NCI-H345 (cell line): ENCODE results near the gene CHD2.
"Not testable (repeated sequence)": the region's sequence is repeated elsewhere in the genome, so short reads cannot be mapped to it uniquely, and the experiment has no call there.

ENCODE experiments used
- DNase-seq: peaks from one replicate; lab custom pipeline; 2025; lab: John Stamatoyannopoulos, UW

Gene CHD2

DNA sequence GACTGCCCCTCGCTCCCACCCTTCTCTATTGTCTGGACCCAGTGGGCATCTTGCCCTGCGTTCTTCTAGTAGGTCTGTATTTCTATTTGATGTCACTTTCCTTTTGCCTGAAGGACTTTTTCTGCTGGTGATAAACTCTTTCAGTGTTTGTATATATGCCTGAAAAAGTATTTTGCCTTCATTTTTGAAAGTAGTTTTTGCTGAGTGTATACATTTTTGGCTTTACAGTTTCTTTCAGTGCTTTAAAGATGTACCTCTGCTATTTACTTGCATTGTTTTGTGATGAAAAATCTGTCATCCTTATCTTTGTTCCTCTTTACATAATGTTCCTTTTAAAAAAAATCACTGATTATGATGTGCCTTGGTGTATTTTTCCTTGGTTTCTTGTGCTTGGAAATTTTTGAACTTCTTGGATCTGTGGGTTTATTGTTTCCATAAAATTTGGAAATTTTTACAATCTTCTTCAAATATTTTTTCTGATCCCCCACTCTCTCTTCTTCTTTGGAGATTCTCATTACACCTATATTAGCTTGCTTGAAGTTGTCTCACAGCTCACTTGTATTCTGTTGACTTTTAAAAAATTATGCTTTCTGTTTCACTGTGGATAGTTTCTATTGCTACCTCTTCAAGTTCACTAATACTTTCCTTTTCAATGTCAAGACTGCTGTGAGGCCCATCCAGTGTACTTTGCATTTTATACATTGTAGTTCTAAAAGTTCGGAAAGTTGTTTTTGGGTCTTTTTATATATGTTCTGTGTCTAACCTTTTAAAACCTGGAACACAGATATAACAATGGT, 121.0 kb downstream of the CHD2 start:
- DNase-seq: no peak

GRCh38 chr15:93024293-93024692, 124.2 kb downstream of the CHD2 start:
- no peak for DNase-seq

DNA sequence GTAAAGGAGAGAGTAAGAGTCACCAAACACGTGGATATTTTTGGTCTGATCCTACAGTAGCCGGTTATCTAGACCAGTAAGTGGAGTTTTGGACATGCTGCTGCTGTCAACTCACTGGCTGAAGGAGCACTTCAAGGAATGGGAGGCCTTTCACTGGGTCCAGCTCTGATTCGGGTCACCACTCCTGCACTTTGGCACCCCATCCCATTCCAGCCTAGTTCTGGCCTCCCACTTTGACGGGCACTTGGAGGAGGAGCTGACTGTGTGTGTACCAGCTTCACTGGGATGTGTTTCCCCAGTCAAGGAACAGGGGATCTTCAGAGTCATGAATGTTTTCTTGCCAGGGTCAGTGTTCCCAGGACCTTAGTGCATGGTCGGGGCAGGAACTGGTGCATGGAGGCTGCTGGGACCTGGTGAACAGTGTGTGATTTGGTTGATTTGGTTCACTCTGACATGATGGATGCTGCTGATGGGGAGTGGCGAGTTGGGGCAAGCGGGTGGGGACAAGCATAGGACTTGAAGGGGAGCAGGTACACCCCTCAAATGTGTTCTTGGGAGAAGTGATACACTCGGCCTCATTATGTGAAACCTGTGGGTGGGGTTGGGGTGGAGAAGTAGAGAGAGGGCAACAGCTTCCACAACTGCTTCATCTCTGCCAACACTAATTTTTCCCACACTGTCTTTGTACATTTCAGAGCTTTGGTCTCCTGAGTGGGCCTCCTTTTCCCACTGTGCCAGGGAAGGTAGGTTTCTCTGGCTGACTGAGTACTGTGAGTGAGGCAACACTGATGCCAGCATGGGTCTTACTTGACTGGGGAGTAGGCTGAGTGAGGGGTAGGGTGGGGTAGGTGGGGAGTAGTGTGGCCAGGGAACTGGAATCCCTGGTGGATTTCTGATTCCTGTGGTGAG, 124.8 kb downstream of the CHD2 start:
- DNase-seq: no peak

DNA sequence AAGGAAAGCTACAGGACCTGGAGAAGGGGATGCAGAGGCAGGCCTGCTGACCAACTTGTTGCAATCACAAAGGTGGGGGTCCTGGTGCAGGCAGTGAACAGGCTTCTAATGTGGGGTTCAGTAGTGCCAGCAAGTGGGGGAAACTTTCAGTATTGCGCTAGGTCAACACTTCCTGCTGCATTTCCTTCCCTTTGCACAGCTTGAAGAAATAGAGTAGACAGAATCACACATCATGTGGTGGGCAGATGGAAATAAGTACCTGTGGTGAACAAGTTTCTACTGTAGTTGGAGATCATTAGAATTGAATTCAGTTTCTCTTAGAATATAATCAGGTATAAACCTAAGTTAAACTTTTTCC, 125.5 kb downstream of the CHD2 start:
- no peak for DNase-seq

GRCh38 chr15:93026380-93026817, 126.3 kb downstream of the CHD2 start:
- no peak for DNase-seq

DNA sequence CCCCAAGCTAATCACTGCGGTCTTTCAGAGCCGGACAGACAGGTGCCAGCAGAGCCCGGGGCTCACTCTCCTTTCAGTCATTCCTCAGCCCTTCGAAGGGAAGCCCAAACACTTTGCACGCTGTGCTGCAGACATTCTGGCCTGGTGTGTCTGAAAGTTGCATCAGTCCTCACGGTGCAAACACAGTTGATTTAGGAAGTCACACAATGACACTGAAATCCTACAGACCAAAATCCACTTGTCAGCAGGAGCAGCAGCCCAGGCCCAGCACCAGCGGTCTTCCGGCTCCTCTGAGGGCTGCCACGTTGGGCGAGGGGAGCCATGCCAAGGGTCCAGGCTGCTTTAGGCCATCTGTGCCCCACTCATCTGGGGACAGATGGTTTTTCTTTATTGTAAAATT, 127.3 kb downstream of the CHD2 start:
- no peak for DNase-seq

GRCh38 chr15:93028111-93028631, 128.0 kb downstream of the CHD2 start:
- DNase-seq: no peak

DNA sequence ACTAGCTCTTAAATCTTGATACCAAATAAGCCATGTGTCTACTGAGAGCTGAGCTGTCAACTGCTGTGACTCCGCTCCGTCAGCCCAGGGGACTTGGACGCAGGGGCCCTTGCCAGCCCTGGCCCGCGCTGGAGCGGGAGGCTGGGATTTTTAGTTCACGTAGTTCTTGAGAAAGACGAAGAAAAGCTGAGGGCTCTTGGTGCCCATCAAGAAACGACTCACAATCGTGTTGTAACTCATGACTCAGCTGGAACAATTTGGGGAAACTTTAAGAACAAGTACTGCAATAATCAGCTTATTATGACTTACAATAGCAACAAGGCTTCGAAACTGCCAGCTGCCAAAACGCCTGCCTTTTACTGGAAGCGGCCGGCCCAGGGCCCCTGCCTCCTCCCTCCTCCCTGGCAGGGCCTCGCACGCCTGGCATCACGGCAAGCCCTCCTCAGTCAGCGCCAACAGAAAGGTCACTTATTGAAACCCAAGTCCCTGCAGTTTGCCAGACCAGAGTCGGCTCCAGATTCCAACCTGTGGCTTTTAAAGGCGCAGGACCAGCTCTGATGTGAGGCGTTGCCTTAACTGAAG, 128.6 kb downstream of the CHD2 start:
- no peak for DNase-seq

DNA sequence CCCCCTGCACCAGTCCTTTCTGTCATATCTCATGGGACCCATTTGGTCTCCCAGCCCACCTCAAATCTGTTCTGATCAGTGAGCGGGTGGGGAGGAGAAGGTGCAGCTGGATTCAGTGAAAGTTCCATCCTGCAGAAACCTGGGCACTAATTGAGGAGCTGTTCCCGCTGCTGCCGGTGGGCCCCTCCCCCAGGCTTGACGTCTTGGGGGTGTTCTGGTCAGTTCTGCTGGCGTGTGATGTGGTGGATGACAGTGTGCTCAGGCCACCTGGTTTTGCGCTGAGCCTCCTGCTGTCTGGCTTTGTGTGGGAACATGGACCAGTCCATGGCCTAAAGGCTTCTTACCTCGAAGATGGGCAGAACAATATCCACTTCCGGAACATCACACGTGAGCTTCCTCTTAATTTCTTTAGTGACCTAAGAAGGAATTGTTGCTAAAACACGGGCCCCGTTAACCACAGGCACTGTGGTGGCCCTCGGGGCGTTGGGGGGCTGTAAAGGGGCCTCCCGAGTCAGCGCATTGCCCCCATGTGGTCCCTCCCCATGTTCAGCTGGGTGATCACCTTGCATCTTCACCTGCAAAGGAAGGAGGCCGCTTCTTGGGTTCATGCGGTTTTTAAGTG, 129.2 kb downstream of the CHD2 start:
- no peak for DNase-seq

DNA sequence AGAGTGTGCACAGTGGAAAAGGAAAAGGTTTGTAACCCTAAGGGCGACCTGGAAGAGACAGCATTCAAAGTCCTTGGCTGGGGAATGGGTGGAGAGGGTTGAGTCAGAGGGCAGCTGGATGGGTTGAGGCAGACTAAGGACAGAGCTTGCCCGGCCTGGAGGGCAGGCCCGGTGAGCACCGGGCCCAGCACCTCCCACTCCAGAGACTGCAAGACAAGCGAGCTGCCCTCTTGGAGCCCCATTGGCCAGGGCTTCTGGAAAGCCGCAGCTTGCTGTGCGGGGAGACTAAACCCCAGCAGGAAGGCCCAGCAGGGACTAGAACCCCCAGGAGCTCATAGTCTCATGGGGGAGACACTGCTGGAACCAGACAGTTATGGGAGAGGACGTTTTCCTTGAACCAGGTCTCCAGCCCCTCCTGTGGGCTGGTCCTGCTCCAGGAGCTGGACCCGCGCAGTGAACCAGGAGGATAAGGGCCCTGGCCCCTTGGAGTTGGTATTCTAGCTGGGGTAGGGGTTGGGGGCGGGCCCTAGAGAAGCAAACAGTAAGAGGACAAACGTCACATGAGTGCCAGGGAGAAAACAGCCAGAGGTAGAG, 129.8 kb downstream of the CHD2 start:
- DNase-seq: no peak

- peak; percentile 43 for DNase-seq
Measured at GRCh38 chr15:93030430-93031102, 130.4 kb downstream of the CHD2 start.

- DNase-seq: no peak
Measured at GRCh38 chr15:93031103-93031464, 131.0 kb downstream of the CHD2 start.

DNA sequence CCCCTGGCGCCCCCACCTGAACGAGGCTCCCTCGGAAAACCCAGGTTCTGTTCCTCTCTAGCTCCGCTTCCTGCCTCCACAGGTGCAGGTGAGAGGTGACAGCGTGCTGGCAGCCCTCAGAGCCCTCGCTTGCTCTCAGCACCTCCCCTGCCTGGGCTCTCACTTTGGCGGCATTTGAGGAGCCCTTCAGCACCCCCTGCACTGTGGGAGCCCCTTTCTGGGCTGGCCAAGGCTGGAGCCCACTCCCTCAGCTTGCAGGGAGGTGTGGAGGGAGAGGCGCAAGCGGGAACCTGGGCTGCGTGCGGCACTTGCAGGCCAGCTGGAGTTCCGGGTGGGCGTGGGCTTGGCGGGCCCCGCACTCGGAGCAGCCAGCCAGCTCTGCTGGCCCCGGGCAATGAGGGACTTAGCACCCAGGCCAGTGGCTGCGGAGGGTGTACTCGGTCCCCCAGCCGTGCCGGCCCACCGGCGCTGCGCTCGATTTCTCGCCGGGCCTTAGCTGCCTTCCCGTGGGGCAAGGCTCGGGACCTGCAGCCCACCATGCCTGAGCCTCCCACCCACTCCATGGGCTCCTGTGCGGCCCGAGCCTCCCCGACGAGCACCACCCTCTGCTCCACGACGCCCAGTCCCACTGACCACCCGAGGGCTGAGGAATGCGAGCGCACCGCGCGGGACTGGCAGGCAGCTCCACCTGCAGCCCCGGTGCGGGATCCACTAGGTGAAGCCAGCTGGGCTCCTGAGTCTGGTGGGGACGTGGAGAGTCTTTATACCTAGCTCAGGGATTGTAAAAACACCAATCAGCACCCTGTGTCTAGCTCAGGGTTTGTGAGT, 131.6 kb downstream of the CHD2 start:
- DNase-seq: not testable (repeated sequence)

DNA sequence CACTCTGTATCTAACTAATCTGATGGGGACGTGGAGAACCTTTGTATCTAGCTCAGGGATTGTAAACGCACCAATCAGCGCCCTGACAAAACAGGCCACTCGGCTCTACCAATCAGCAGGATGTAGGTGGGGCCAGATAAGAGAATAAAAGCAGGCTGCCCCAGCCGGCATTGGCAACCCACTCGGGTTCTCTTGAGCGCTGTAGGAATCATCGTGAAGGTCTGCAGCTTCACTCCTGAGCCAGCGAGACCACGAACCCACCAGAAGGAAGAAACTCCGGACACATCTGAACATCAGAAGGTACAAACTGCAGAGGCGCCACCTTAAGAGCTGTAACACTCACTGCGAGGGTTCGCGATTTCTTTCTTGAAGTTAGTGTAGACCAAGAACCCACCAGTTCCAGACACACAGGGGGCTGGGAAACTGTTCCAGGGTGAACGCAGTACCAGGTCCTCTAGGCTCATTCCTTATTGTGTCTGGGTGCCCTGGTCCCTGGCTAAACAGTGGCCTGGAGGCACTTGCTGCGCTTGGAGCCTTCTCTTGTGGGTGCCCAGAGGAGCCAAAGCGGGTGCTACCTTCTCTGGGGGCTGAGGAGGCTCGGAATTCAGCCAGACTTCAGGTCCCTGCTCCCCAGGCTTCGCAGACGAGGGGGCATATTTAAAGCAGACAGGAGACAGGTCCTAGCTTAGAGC, 132.5 kb downstream of the CHD2 start:
- not testable (repeated sequence) for DNase-seq

- DNase-seq: no peak
Measured at GRCh38 chr15:93033434-93034045, 133.4 kb downstream of the CHD2 start.

- DNase-seq: no peak
Measured at GRCh38 chr15:93034512-93034911, 134.4 kb downstream of the CHD2 start.

GRCh38 chr15:93035092-93035915, 135.2 kb downstream of the CHD2 start:
- DNase-seq: no peak
